DMS53 (cell line): Measurements from ENCODE around the gene SNX32.
A peak's percentile ranks its signal among the peaks of the same experiment; 100 is the strongest.

ENCODE experiments used
- DNase-seq: peaks from one replicate; lab custom pipeline; 2025; lab: John Stamatoyannopoulos, UW

SNX32 gene

GRCh38 chr11:65868076-65868667 lies 34.4 kb downstream of the SNX32 start:
- peak; percentile 52 for DNase-seq

GRCh38 chr11:65868907-65869306 lies 35.1 kb downstream of the SNX32 start:
- DNase-seq: no peak

GRCh38 chr11:65869643-65870306 lies 36.0 kb downstream of the SNX32 start:
- no peak for DNase-seq

GRCh38 chr11:65870307-65870658 lies 36.5 kb downstream of the SNX32 start:
- no peak for DNase-seq

GRCh38 chr11:65870706-65871681 lies 37.2 kb downstream of the SNX32 start:
- DNase-seq: peak; percentile 72

GRCh38 chr11:65871811-65872548 lies 38.2 kb downstream of the SNX32 start:
- no peak for DNase-seq

- DNase-seq: peak; percentile 45
Observed at GRCh38 chr11:65872586-65873317, 39.0 kb downstream of the SNX32 start, which contains the start of gene EFEMP2. EFEMP2 (minus strand) TSS chr11:65872800; CDS start chr11:65872354, 446 bp downstream.

GRCh38 chr11:65873318-65874156 lies 39.8 kb downstream of the SNX32 start:
- DNase-seq: peak; percentile 97

GRCh38 chr11:65879617-65880016 lies 45.9 kb downstream of the SNX32 start, which contains the start of gene CTSW:
CTSW (plus strand) TSS chr11:65879837; CDS start chr11:65879855, 18 bp downstream.
- DNase-seq: no peak

GRCh38 chr11:65880027-65880426 lies 46.3 kb downstream of the SNX32 start:
- DNase-seq: no peak

GRCh38 chr11:65880844-65881421 lies 47.2 kb downstream of the SNX32 start:
- DNase-seq: no peak

GRCh38 chr11:65882120-65883057 lies 48.6 kb downstream of the SNX32 start:
- no peak for DNase-seq

- DNase-seq: no peak
Observed at GRCh38 chr11:65883058-65883761, 49.4 kb downstream of the SNX32 start.

- no peak for DNase-seq
Observed at GRCh38 chr11:65883786-65884715, 50.3 kb downstream of the SNX32 start.

- peak; percentile 87 for DNase-seq
Observed at GRCh38 chr11:65884716-65885092, 50.9 kb downstream of the SNX32 start.

- DNase-seq: no peak
Observed at GRCh38 chr11:65885231-65885630, 51.5 kb downstream of the SNX32 start.
